ENCODE measurements around the gene RNF207. TPM values are rescaled to one million over a fixed set of nuclear protein-coding genes. Genes with fewer than 3 reads are reported as not detected.

RNF207 gene
- total and polyA plus RNA-seq, 4 donors, result 3.3 to 13.7 (median 5.8) TPM

DNA sequence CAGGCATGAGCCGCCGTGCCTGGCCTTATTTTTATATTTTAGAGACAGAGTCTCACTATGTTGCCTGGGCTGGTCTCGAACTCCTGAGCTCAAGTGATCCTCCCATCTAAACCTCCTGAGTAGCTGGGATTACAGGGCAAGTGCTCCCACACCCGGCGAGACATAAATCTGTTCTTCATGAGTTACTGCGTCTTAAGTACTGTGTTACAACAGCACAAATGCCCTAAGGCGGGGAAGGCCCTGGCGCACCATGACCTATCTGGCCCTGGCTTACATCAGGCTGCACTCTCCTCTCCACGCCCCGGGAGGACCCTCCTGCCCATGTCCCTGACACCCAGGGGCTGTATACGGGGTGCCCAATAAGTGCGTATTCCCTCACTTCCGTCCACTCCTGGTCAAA is 50.7 kb downstream of the RNF207 start:
- WGBS, result 92% methylated on average over 13 of the region's 13 CpGs
- no peak overlapping the region for H3K4me3 ChIP-seq (ENCODE audit: low read depth in 1 of 3, low read length in 3 of 3)
- no peaks in the 10 kb centered on the region for H3K9me3 ChIP-seq (ENCODE audit: control insufficient read depth in 4 of 4, low read length in 3 of 4)
- TF ChIP-seq HNF4A (conservative IDR thresholded peaks at IDR 0.05) (no peak), RAD21 (IDR thresholded peaks at IDR 0.05) (no peak)
- TF ChIP-seq, protein P1, sequence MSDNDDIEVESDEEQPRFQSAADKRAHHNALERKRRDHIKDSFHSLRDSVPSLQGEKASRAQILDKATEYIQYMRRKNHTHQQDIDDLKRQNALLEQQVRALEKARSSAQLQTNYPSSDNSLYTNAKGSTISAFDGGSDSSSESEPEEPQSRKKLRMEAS (IDR thresholded peaks at IDR 0.05), result no peak
- peaks cover 11 to 24% (median 19%) of the 10 kb centered on the region in 4 donors for H3K4me1 ChIP-seq (ENCODE audit: control insufficient read depth in 4 of 4, insufficient read depth in 4 of 4, low read length in 3 of 4)
- no peak for DNase-seq (ENCODE audit: low spot score)
- no peak overlapping the region for H3K9ac ChIP-seq (ENCODE audit: low read depth in 1 of 2, low read length in 2 of 2)
- no peaks in the 10 kb centered on the region for H3K27me3 ChIP-seq (ENCODE audit: control insufficient read depth in 4 of 4, insufficient read depth in 4 of 4, low read length in 3 of 4)
- no peaks in the 10 kb centered on the region for H3K36me3 ChIP-seq (ENCODE audit: control insufficient read depth in 4 of 4, insufficient read depth in 3 of 4, low read depth in 1 of 4, low read length in 3 of 4)
- H3K27ac ChIP-seq (ENCODE audit: low read depth in 1 of 2, low read length in 2 of 2), result no peak overlapping the region

DNA sequence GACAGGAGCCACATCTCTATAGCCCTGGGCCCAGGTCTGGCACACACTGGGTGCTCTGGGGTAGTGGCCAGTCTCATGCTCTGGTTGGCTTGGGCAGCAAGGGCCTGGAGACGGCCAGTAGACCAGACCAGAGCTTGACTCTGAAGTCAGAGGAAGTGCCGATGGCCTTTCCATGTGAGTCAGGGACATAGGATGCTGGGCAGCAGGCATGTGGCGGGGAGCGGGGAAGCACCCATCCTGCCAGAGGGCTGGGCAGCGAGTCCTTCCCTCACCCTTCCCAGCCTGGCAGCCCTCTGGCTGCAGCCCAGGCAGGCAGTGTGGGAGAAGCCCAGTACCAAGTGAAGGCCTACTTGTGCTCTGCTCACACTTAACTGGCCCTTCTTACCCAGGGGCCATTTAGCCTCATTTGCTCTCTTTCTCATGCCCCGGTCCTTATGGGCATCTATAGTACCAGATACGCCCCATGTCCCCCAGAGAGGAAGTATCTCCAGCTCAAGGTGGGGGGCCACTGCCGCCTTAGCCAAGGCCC is 51.7 kb downstream of the RNF207 start:
- H3K4me1 ChIP-seq (ENCODE audit: control insufficient read depth in 4 of 4, insufficient read depth in 4 of 4, low read length in 3 of 4), result peaks cover 11 to 27% (median 20%) of the 10 kb centered on the region in 4 donors
- no peaks in the 10 kb centered on the region for H3K27me3 ChIP-seq (ENCODE audit: control insufficient read depth in 4 of 4, insufficient read depth in 4 of 4, low read length in 3 of 4)
- no peak overlapping the region for H3K9ac ChIP-seq (ENCODE audit: low read depth in 1 of 2, low read length in 2 of 2)
- no peaks in the 10 kb centered on the region for H3K9me3 ChIP-seq (ENCODE audit: control insufficient read depth in 4 of 4, low read length in 3 of 4)
- H3K36me3 ChIP-seq (ENCODE audit: control insufficient read depth in 4 of 4, insufficient read depth in 3 of 4, low read depth in 1 of 4, low read length in 3 of 4), result no peaks in the 10 kb centered on the region
- no peak for DNase-seq (ENCODE audit: low spot score)
- WGBS, result 91% methylated on average over 8 of the region's 8 CpGs
- H3K27ac ChIP-seq (ENCODE audit: low read depth in 1 of 2, low read length in 2 of 2), result no peak overlapping the region
- no peak overlapping the region for H3K4me3 ChIP-seq (ENCODE audit: low read depth in 1 of 3, low read length in 3 of 3)
- TF ChIP-seq NR2F2 (IDR thresholded peaks at IDR 0.05), result no peak
- TF ChIP-seq JUND (IDR thresholded peaks at IDR 0.05), result no peak
- no peak for TF ChIP-seq HNF4A (conservative IDR thresholded peaks at IDR 0.05)
- no peak for TF ChIP-seq SP1 (IDR thresholded peaks at IDR 0.05)
- TF ChIP-seq FOXA2 (IDR thresholded peaks at IDR 0.05), result no peak
- TF ChIP-seq, protein P2, sequence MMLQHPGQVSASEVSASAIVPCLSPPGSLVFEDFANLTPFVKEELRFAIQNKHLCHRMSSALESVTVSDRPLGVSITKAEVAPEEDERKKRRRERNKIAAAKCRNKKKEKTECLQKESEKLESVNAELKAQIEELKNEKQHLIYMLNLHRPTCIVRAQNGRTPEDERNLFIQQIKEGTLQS (IDR thresholded peaks at IDR 0.05), result no peak
- TF ChIP-seq, protein P3, sequence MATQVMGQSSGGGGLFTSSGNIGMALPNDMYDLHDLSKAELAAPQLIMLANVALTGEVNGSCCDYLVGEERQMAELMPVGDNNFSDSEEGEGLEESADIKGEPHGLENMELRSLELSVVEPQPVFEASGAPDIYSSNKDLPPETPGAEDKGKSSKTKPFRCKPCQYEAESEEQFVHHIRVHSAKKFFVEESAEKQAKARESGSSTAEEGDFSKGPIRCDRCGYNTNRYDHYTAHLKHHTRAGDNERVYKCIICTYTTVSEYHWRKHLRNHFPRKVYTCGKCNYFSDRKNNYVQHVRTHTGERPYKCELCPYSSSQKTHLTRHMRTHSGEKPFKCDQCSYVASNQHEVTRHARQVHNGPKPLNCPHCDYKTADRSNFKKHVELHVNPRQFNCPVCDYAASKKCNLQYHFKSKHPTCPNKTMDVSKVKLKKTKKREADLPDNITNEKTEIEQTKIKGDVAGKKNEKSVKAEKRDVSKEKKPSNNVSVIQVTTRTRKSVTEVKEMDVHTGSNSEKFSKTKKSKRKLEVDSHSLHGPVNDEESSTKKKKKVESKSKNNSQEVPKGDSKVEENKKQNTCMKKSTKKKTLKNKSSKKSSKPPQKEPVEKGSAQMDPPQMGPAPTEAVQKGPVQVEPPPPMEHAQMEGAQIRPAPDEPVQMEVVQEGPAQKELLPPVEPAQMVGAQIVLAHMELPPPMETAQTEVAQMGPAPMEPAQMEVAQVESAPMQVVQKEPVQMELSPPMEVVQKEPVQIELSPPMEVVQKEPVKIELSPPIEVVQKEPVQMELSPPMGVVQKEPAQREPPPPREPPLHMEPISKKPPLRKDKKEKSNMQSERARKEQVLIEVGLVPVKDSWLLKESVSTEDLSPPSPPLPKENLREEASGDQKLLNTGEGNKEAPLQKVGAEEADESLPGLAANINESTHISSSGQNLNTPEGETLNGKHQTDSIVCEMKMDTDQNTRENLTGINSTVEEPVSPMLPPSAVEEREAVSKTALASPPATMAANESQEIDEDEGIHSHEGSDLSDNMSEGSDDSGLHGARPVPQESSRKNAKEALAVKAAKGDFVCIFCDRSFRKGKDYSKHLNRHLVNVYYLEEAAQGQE (IDR thresholded peaks at IDR 0.05), result no peak

DNA sequence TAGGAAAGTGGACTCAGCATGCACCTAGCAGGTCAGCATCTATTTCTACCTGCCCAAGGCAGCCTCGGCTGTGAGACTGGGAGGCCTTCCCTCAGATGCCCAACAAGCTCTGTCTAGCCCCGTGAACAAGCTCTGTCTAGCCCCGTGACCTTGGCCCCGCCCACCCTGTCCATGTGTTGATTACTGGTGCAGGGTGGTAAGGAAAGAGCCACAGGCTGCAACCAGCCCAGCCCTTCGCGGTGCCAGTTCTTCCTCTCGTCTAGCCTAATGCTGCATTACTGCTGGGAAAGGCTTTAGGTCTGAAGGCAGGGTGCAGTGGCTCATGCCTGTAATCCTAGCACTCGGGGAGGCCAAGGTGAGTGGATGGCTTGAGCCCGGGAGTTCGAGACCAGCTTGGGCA is 52.8 kb downstream of the RNF207 start:
- H3K4me3 ChIP-seq (ENCODE audit: low read depth in 1 of 3, low read length in 3 of 3), result no peak overlapping the region
- H3K9me3 ChIP-seq (ENCODE audit: control insufficient read depth in 4 of 4, low read length in 3 of 4), result no peaks in the 10 kb centered on the region
- 70% methylated on average over 10 of the region's 10 CpGs for WGBS
- peaks cover 11 to 27% (median 20%) of the 10 kb centered on the region in 4 donors for H3K4me1 ChIP-seq (ENCODE audit: control insufficient read depth in 4 of 4, insufficient read depth in 4 of 4, low read length in 3 of 4)
- no peaks in the 10 kb centered on the region for H3K27me3 ChIP-seq (ENCODE audit: control insufficient read depth in 4 of 4, insufficient read depth in 4 of 4, low read length in 3 of 4)
- no peak overlapping the region for H3K27ac ChIP-seq (ENCODE audit: low read depth in 1 of 2, low read length in 2 of 2)
- H3K9ac ChIP-seq (ENCODE audit: low read depth in 1 of 2, low read length in 2 of 2), result no peak overlapping the region
- DNase-seq (ENCODE audit: low spot score), result no peak
- H3K36me3 ChIP-seq (ENCODE audit: control insufficient read depth in 4 of 4, insufficient read depth in 3 of 4, low read depth in 1 of 4, low read length in 3 of 4), result no peaks in the 10 kb centered on the region
- TF ChIP-seq, protein P1 (IDR thresholded peaks at IDR 0.05), result no peak
- TF ChIP-seq, protein P2 (IDR thresholded peaks at IDR 0.05), result no peak
- TF ChIP-seq JUND (IDR thresholded peaks at IDR 0.05) (no peak), EGR1 (IDR thresholded peaks at IDR 0.05; ENCODE audit: low read depth in 2 of 2) (no peak), YY1 (IDR thresholded peaks at IDR 0.05) (no peak), NR2F2 (IDR thresholded peaks at IDR 0.05) (no peak), RXRA (IDR thresholded peaks at IDR 0.05) (no peak), HNF4G (IDR thresholded peaks at IDR 0.05) (no peak), HNF4A (conservative IDR thresholded peaks at IDR 0.05) (no peak), TAF1 (conservative IDR thresholded peaks at IDR 0.05) (no peak), FOXA1 (IDR thresholded peaks at IDR 0.05) (no peak), GABPA (IDR thresholded peaks at IDR 0.05 in 1 of 2, conservative IDR thresholded peaks at IDR 0.05 in 1 of 2) (no peak)
- TF ChIP-seq, protein P4, sequence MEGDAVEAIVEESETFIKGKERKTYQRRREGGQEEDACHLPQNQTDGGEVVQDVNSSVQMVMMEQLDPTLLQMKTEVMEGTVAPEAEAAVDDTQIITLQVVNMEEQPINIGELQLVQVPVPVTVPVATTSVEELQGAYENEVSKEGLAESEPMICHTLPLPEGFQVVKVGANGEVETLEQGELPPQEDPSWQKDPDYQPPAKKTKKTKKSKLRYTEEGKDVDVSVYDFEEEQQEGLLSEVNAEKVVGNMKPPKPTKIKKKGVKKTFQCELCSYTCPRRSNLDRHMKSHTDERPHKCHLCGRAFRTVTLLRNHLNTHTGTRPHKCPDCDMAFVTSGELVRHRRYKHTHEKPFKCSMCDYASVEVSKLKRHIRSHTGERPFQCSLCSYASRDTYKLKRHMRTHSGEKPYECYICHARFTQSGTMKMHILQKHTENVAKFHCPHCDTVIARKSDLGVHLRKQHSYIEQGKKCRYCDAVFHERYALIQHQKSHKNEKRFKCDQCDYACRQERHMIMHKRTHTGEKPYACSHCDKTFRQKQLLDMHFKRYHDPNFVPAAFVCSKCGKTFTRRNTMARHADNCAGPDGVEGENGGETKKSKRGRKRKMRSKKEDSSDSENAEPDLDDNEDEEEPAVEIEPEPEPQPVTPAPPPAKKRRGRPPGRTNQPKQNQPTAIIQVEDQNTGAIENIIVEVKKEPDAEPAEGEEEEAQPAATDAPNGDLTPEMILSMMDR (IDR thresholded peaks at IDR 0.05; ENCODE audit: low read depth, low read length, missing input control), result no peak
- TF ChIP-seq, protein P5, sequence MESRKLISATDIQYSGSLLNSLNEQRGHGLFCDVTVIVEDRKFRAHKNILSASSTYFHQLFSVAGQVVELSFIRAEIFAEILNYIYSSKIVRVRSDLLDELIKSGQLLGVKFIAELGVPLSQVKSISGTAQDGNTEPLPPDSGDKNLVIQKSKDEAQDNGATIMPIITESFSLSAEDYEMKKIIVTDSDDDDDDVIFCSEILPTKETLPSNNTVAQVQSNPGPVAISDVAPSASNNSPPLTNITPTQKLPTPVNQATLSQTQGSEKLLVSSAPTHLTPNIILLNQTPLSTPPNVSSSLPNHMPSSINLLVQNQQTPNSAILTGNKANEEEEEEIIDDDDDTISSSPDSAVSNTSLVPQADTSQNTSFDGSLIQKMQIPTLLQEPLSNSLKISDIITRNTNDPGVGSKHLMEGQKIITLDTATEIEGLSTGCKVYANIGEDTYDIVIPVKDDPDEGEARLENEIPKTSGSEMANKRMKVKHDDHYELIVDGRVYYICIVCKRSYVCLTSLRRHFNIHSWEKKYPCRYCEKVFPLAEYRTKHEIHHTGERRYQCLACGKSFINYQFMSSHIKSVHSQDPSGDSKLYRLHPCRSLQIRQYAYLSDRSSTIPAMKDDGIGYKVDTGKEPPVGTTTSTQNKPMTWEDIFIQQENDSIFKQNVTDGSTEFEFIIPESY (IDR thresholded peaks at IDR 0.05), result no peak
